ENCODE measurements around the gene PRKN.

The PRKN gene

DNA sequence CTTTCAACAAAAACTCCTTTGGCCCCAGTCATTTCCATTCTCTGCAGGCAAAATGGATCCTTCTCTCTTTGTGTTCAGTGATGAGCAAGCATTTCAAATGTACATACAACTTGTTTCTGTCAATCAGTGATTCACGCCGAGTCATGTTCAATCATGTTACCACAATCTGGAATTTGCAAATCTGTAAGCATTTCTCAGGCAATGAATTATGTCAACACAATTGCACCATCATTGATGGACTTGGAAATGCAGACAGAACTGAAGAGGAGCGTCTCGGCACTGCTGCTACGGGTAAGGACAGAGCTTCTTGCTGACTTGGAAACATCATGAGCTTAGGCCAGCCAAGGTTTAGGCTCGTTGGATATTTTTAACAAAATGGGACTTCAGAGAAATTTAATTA lies 1320.9 kb downstream of the PRKN start:
- H3K9me2 ChIP-seq (replicated peaks; ENCODE audit: insufficient read depth, low read length): no peaks in the 10 kb centered on the region
- H3K9me3 ChIP-seq (replicated peaks; ENCODE audit: insufficient read depth, low read length): no peaks in the 10 kb centered on the region
- no peak overlapping the region for H3K27ac ChIP-seq (ENCODE audit: low read length)

GRCh38 chr6:161405418-161405817 lies 1322.1 kb downstream of the PRKN start:
- Histone ChIP-seq H3K4me2 (ENCODE audit: low read depth, low read length) (no peak overlapping the region), H3K27me3 (replicated peaks; ENCODE audit: insufficient read depth, low read length) (no peaks in the 10 kb centered on the region), H3F3A (ENCODE audit: insufficient read depth, low read length) (no peaks in the 10 kb centered on the region), H3K9ac (ENCODE audit: low read length) (no peak overlapping the region), H3K4me3 (ENCODE audit: low read length) (no peak overlapping the region), H3K9me3 (replicated peaks; ENCODE audit: insufficient read depth, low read length) (no peaks in the 10 kb centered on the region), H3K9me2 (replicated peaks; ENCODE audit: insufficient read depth, low read length) (no peaks in the 10 kb centered on the region), H3K36me3 (replicated peaks; ENCODE audit: insufficient read depth, low read length) (no peaks in the 10 kb centered on the region), H2AFZ (ENCODE audit: low read length) (no peak overlapping the region), H4K20me1 (ENCODE audit: insufficient read depth, low read length) (no peaks in the 10 kb centered on the region), H3K79me2 (ENCODE audit: low read length) (no peaks in the 10 kb centered on the region), H3K4me1 (ENCODE audit: low read length) (no peaks in the 10 kb centered on the region), H3K27ac (ENCODE audit: low read length) (no peak overlapping the region)
- TF ChIP-seq EZH2phosphoT487 (IDR thresholded peaks at IDR 0.05; ENCODE audit: low read length): no peak
- TF ChIP-seq CTCF (IDR thresholded peaks at IDR 0.05; ENCODE audit: low read length): no peak
- no peak for TF ChIP-seq EZH2 (optimal IDR thresholded peaks at IDR 0.05; ENCODE audit: low read depth, low read length)
- no peak for DNase-seq

More for the DNA sequence above, 1320.9 kb downstream of the PRKN start:
- Histone ChIP-seq H3K9ac (ENCODE audit: low read length) (no peak overlapping the region), H3K36me3 (replicated peaks; ENCODE audit: insufficient read depth, low read length) (no peaks in the 10 kb centered on the region), H3K27me3 (replicated peaks; ENCODE audit: insufficient read depth, low read length) (no peaks in the 10 kb centered on the region), H3K4me2 (ENCODE audit: low read depth, low read length) (no peak overlapping the region), H3K79me2 (ENCODE audit: low read length) (no peaks in the 10 kb centered on the region), H4K20me1 (ENCODE audit: insufficient read depth, low read length) (no peaks in the 10 kb centered on the region), H2AFZ (ENCODE audit: low read length) (no peak overlapping the region), H3F3A (ENCODE audit: insufficient read depth, low read length) (no peaks in the 10 kb centered on the region), H3K4me1 (ENCODE audit: low read length) (no peaks in the 10 kb centered on the region), H3K4me3 (ENCODE audit: low read length) (no peak overlapping the region)
- TF ChIP-seq EZH2phosphoT487 (IDR thresholded peaks at IDR 0.05; ENCODE audit: low read length): no peak
- no peak for TF ChIP-seq CTCF (IDR thresholded peaks at IDR 0.05; ENCODE audit: low read length)
- TF ChIP-seq EZH2 (optimal IDR thresholded peaks at IDR 0.05; ENCODE audit: low read depth, low read length): no peak
- DNase-seq: no peak

- DNase-seq: no peak
- Histone ChIP-seq H3K4me1 (ENCODE audit: low read length) (no peaks in the 10 kb centered on the region), H3K9ac (ENCODE audit: low read length) (no peak overlapping the region), H2AFZ (ENCODE audit: low read length) (no peak overlapping the region), H3K27ac (ENCODE audit: low read length) (no peak overlapping the region), H3F3A (ENCODE audit: insufficient read depth, low read length) (no peaks in the 10 kb centered on the region), H3K9me3 (replicated peaks; ENCODE audit: insufficient read depth, low read length) (no peaks in the 10 kb centered on the region), H3K27me3 (replicated peaks; ENCODE audit: insufficient read depth, low read length) (no peaks in the 10 kb centered on the region), H3K9me2 (replicated peaks; ENCODE audit: insufficient read depth, low read length) (no peaks in the 10 kb centered on the region), H4K20me1 (ENCODE audit: insufficient read depth, low read length) (no peaks in the 10 kb centered on the region), H3K4me2 (ENCODE audit: low read depth, low read length) (no peak overlapping the region), H3K4me3 (ENCODE audit: low read length) (no peak overlapping the region), H3K79me2 (ENCODE audit: low read length) (no peaks in the 10 kb centered on the region), H3K36me3 (replicated peaks; ENCODE audit: insufficient read depth, low read length) (no peaks in the 10 kb centered on the region)
- TF ChIP-seq EZH2 (optimal IDR thresholded peaks at IDR 0.05; ENCODE audit: low read depth, low read length) (no peak), CTCF (IDR thresholded peaks at IDR 0.05; ENCODE audit: low read length) (no peak), EZH2phosphoT487 (IDR thresholded peaks at IDR 0.05; ENCODE audit: low read length) (no peak)
Observed at GRCh38 chr6:161403717-161404116, 1323.8 kb downstream of the PRKN start.
